ENCODE data around the gene NPC2. TPM values are rescaled to one million over a fixed set of nuclear protein-coding genes. Genes with fewer than 3 reads are reported as not detected.

NPC2 gene
- total RNA-seq, 2 donors from 2014 or later: 406 to 455 TPM

DNA sequence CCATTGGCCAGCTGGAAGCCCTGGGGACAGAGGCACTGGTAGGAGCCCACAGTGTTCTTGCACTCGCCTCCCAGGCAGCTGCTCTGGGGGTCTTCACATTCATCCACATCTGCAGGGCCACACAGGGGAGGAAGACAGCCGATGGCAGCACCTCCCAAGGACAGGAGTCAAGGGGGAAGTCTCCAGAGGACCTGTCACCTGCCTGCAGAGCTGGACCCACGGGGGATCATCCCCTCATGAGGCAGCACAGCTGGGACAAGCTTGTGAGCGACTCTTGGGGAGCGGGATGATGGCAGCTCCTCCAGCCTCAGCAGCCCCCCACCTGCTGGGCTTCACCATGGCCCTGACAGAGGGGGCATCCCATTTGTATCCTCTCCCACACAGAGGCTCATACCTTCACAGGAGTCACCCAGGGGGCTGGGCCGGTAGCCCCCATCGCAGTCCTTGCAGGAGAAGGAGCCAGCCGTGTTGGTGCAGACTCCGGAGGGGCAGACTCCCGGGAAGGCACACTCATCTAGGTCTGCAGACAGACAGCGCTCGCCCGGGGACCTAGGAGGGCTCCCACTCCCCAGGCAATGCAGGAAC is 15.8 kb upstream of the NPC2 start:
- H3K27me3 ChIP-seq (replicated peaks; ENCODE audit: insufficient read depth): no peaks in the 10 kb centered on the region
- peak overlapping the region in 1 of 2 donors; percentile 82 for H3K27ac ChIP-seq
- no peaks in the 10 kb centered on the region for H3K9me3 ChIP-seq
- ATAC-seq (ENCODE audit: insufficient number of reproducible peaks, low FRiP score, low read depth): no peak
- DNase-seq (ENCODE audit: low spot score): no peak
- no peak overlapping the region for H3K4me3 ChIP-seq
- peaks cover 14 to 38% of the 10 kb centered on the region in 2 donors for H3K4me1 ChIP-seq (ENCODE audit: control insufficient read depth in 1 of 2, low read depth in 2 of 2)
- TF ChIP-seq, protein P1, sequence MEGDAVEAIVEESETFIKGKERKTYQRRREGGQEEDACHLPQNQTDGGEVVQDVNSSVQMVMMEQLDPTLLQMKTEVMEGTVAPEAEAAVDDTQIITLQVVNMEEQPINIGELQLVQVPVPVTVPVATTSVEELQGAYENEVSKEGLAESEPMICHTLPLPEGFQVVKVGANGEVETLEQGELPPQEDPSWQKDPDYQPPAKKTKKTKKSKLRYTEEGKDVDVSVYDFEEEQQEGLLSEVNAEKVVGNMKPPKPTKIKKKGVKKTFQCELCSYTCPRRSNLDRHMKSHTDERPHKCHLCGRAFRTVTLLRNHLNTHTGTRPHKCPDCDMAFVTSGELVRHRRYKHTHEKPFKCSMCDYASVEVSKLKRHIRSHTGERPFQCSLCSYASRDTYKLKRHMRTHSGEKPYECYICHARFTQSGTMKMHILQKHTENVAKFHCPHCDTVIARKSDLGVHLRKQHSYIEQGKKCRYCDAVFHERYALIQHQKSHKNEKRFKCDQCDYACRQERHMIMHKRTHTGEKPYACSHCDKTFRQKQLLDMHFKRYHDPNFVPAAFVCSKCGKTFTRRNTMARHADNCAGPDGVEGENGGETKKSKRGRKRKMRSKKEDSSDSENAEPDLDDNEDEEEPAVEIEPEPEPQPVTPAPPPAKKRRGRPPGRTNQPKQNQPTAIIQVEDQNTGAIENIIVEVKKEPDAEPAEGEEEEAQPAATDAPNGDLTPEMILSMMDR (IDR thresholded peaks at IDR 0.05): no peak
- H3K36me3 ChIP-seq: peaks cover 67% of the 10 kb centered on the region

DNA sequence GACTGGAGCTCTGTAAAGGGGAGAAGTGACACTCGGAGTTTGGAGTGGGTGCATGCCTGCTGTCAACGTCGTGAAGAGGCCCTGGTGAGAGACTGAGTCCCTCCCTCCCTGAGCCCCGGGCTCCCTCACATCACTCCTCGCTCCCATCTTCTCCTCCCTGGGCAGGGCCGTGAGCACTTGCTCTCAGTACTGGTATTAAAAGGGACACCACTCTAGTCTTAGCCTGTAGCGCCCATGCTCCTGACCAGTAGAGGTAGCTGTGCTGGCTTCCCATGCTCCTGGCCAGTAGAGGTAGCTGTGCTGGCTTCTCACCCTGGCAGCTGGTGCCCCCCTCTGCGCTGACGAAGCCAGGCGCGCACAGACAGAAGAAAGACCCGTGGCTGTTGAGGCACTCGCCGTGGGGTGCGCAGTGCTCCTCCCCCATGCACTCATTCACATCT is 15.2 kb upstream of the NPC2 start:
- TF ChIP-seq, protein P1 (IDR thresholded peaks at IDR 0.05): no peak
- no peak for DNase-seq (ENCODE audit: low spot score)
- H3K4me1 ChIP-seq (ENCODE audit: control insufficient read depth in 1 of 2, low read depth in 2 of 2): peaks cover 11 to 32% of the 10 kb centered on the region in 2 donors
- H3K4me3 ChIP-seq: no peak overlapping the region
- peak overlapping the region in 1 of 2 donors; percentile 82 for H3K27ac ChIP-seq
- H3K36me3 ChIP-seq: peaks cover 70% of the 10 kb centered on the region
- no peaks in the 10 kb centered on the region for H3K9me3 ChIP-seq
- H3K27me3 ChIP-seq (replicated peaks; ENCODE audit: insufficient read depth): no peaks in the 10 kb centered on the region
- no peak for ATAC-seq (ENCODE audit: insufficient number of reproducible peaks, low FRiP score, low read depth)

DNA sequence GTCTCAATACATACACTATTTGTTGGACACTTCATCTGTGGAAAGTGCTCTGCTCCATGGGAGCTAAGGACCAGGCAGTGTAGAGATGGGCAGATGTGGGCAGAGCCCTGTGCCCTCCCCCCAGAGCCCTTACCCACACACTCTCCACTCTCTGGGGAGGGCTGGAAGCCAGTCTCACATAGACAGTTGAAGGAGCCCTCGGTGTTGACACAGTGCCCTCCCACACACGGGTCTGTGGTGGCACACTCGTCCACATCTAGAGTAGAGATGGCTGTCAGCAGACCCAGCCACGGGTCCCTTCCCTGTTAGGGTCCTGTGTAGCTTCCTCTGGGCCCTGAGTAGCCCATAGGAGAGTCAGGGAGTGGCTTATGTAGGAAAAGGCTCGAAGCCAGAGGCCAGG is 14.7 kb upstream of the NPC2 start:
- H3K36me3 ChIP-seq: peaks cover 74% of the 10 kb centered on the region

DNA sequence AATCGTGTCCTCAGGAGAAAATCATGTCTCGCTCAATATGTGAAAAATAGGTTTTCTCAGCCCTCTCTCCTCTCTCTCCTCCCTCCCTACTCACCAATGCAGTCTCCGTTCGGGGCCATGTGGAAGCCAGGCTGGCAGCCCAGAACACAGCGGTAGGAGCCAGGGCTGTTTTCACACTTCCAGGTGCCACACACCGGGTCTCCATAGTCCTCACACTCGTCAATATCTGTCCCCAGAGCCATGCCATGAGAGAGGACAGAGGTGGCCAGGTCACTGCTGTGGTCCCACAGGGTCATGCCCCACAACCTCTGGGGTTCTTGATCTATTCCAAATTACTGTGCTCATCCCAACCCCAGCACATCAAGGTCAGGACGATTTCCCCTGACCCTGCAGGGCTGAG is 14.0 kb upstream of the NPC2 start:
- H3K36me3 ChIP-seq: peaks cover 82% of the 10 kb centered on the region
- H3K4me1 ChIP-seq (ENCODE audit: control insufficient read depth in 1 of 2, low read depth in 2 of 2): peaks cover 8 to 24% of the 10 kb centered on the region in 2 donors
- H3K27ac ChIP-seq: no peak overlapping the region
- no peaks in the 10 kb centered on the region for H3K27me3 ChIP-seq (replicated peaks; ENCODE audit: insufficient read depth)
- no peak for DNase-seq (ENCODE audit: low spot score)
- H3K9me3 ChIP-seq: no peaks in the 10 kb centered on the region
- ATAC-seq (ENCODE audit: insufficient number of reproducible peaks, low FRiP score, low read depth): no peak
- no peak overlapping the region for H3K4me3 ChIP-seq
- TF ChIP-seq, protein P1 (IDR thresholded peaks at IDR 0.05): no peak

More for the DNA sequence above, 14.7 kb upstream of the NPC2 start:
- Histone ChIP-seq H3K27ac (peak overlapping the region; percentile 2 to 82), H3K27me3 (replicated peaks; ENCODE audit: insufficient read depth) (no peaks in the 10 kb centered on the region), H3K4me3 (no peak overlapping the region), H3K9me3 (no peaks in the 10 kb centered on the region), H3K4me1 (ENCODE audit: control insufficient read depth in 1 of 2, low read depth in 2 of 2) (peaks cover 11 to 27% of the 10 kb centered on the region in 2 donors)
- ATAC-seq (ENCODE audit: insufficient number of reproducible peaks, low FRiP score, low read depth): no peak
- DNase-seq (ENCODE audit: low spot score): no peak
- TF ChIP-seq, protein P1 (IDR thresholded peaks at IDR 0.05): no peak

DNA sequence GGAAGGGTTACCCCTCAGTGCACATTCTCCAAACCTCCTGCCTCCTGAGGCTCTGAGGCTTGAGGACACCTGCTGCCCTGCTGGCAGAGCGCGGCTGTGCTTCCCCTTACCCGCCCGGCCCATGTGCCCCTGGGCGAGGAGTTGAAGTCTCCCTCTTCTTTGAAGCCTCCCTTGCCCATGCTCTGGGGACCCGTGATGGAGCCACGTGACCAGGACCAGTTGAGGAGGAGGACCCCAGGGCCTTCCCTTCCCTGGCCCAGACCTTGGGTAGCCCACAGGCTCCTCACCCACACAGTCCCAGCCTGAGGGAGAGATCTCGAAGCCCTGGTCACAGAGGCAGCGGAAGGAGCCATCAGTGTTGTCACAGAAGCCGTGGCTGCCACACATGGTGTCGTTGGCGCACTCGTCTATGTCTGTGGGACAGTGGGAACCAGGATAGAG is 13.3 kb upstream of the NPC2 start:
- peaks cover 87% of the 10 kb centered on the region for H3K36me3 ChIP-seq
- no peaks in the 10 kb centered on the region for H3K27me3 ChIP-seq (replicated peaks; ENCODE audit: insufficient read depth)
- H3K4me3 ChIP-seq: no peak overlapping the region
- H3K27ac ChIP-seq: peak overlapping the region in 1 of 2 donors; percentile 50
- H3K4me1 ChIP-seq (ENCODE audit: control insufficient read depth in 1 of 2, low read depth in 2 of 2): peaks cover 1 to 17% of the 10 kb centered on the region in 2 donors
- TF ChIP-seq, protein P1 (IDR thresholded peaks at IDR 0.05): no peak
- H3K9me3 ChIP-seq: no peaks in the 10 kb centered on the region
- no peak for DNase-seq (ENCODE audit: low spot score)
- no peak for ATAC-seq (ENCODE audit: insufficient number of reproducible peaks, low FRiP score, low read depth)

All from thoracic aorta (tissue), 2 donors.